ENCODE results near the gene SNAP25.

Gene SNAP25

GRCh38 chr20:10303852-10304251 is 85.2 kb downstream of the SNAP25 start:
- H3K9me3 Mint-ChIP-seq = no peaks in the 10 kb centered on the region
- TF ChIP-seq CTCF (IDR thresholded peaks at IDR 0.05; ENCODE audit: unreplicated experiment in 3 of 3) = no peak

GRCh38 chr20:10304471-10305046 is 85.9 kb downstream of the SNAP25 start:
- peaks cover 5% of the 10 kb centered on the region for H3K36me3 Mint-ChIP-seq (ENCODE audit: low read depth)
- H3K4me3 Mint-ChIP-seq = no peak overlapping the region
- TF ChIP-seq CTCF (IDR thresholded peaks at IDR 0.05; ENCODE audit: unreplicated experiment in 3 of 3) = no peak
- no peaks in the 10 kb centered on the region for H3K9me3 Mint-ChIP-seq
- no peaks in the 10 kb centered on the region for H3K27me3 Mint-ChIP-seq (ENCODE audit: low read depth)
- H3K27ac Mint-ChIP-seq = no peak overlapping the region
- no peaks in the 10 kb centered on the region for H3K4me1 Mint-ChIP-seq

More at GRCh38 chr20:10303852-10304251, 85.2 kb downstream of the SNAP25 start:
- Mint-ChIP-seq H3K4me1 (no peaks in the 10 kb centered on the region), H3K27ac (no peak overlapping the region), H3K4me3 (no peak overlapping the region), H3K36me3 (ENCODE audit: low read depth) (peaks cover 4% of the 10 kb centered on the region), H3K27me3 (ENCODE audit: low read depth) (no peaks in the 10 kb centered on the region)

- Mint-ChIP-seq H3K9me3 (no peaks in the 10 kb centered on the region), H3K27me3 (ENCODE audit: low read depth) (no peaks in the 10 kb centered on the region), H3K4me1 (no peaks in the 10 kb centered on the region), H3K36me3 (ENCODE audit: low read depth) (peaks cover 5% of the 10 kb centered on the region), H3K4me3 (no peak overlapping the region), H3K27ac (no peak overlapping the region)
- TF ChIP-seq CTCF (IDR thresholded peaks at IDR 0.05; ENCODE audit: unreplicated experiment in 3 of 3) = no peak
Observed at GRCh38 chr20:10306440-10307358, 88.1 kb downstream of the SNAP25 start.

- H3K4me1 Mint-ChIP-seq = no peaks in the 10 kb centered on the region
- H3K27me3 Mint-ChIP-seq (ENCODE audit: low read depth) = no peaks in the 10 kb centered on the region
- H3K9me3 Mint-ChIP-seq = no peaks in the 10 kb centered on the region
- no peak overlapping the region for H3K4me3 Mint-ChIP-seq
- H3K27ac Mint-ChIP-seq = no peak overlapping the region
- H3K36me3 Mint-ChIP-seq (ENCODE audit: low read depth) = peaks cover 5% of the 10 kb centered on the region
- TF ChIP-seq CTCF (IDR thresholded peaks at IDR 0.05; ENCODE audit: unreplicated experiment in 3 of 3) = no peak
Observed at GRCh38 chr20:10307359-10307735, 88.7 kb downstream of the SNAP25 start.

GRCh38 chr20:10308652-10309051 is 90.0 kb downstream of the SNAP25 start:
- peaks cover 5% of the 10 kb centered on the region for H3K36me3 Mint-ChIP-seq (ENCODE audit: low read depth)
- peaks cover 4% of the 10 kb centered on the region for H3K4me1 Mint-ChIP-seq
- H3K9me3 Mint-ChIP-seq = no peaks in the 10 kb centered on the region
- TF ChIP-seq CTCF (IDR thresholded peaks at IDR 0.05; ENCODE audit: unreplicated experiment in 3 of 3) = no peak
- H3K27me3 Mint-ChIP-seq (ENCODE audit: low read depth) = no peaks in the 10 kb centered on the region
- no peak overlapping the region for H3K4me3 Mint-ChIP-seq
- no peak overlapping the region for H3K27ac Mint-ChIP-seq

All from nephron (organoid).